NCI-H2227 (cell line): ENCODE results near the gene FOXO3.
"Not testable (repeated sequence)": the region's sequence is repeated elsewhere in the genome, so short reads cannot be mapped to it uniquely, and the experiment has no call there.

ENCODE experiments used
- DNase-seq: peaks from one replicate; lab custom pipeline; 2025; ENCODE audit not compliant: unreplicated experiment; lab: John Stamatoyannopoulos, UW

FOXO3 gene

GRCh38 chr6:108555399-108556052 lies 5.2 kb upstream of the FOXO3 start:
- DNase-seq, result no peak

DNA sequence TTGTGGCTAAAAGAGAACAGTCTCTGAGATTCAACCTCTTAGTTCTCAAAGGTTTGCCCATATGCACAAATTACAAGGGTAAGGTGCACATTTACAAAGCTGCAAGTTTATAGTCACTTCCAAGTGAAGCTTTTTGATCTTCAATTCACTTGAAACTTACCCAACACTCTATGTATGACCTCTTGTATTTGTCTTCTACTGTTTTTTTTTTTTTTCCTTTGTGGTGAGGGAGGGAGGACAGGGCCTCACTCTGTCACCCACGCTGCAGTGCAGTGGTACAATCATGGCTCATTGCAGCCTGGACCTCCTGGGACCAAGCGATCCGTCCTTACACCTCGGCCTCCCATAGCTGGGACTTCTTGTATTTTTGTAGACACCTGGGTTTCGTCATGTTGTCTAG lies 4.5 kb upstream of the FOXO3 start:
- no peak for DNase-seq

DNA sequence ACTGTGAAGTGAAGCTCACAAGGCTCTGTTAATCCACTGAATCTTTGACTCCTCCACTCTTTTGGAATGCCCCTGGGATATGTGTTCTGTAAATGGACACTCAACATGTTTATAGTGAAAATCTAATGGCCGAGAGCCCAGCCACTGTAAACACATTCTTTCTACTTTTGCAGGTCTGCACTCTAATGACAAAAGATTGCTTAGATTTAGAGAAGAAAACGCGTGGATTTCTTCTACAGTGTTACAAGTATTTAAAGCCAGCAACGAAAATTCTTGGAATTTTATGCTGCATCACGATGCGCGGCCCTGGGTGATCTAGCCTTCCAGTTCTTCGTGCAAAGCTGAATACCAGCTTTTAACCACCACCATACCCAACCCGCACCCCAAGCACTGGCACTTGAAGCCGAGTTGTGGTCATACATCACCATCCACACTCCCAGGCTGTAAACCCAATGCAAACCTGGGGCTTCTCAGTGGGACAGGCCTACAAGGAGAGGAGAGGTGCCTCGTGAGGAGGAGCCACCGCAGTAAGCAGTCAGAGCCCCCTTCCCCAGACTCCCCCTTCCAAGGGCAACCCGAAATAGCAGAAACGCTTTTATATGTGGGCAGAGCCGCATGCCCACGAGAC lies 3.7 kb upstream of the FOXO3 start:
- DNase-seq, result no peak

GRCh38 chr6:108557494-108558371 lies 3.0 kb upstream of the FOXO3 start:
- peak; percentile 86 for DNase-seq

DNA sequence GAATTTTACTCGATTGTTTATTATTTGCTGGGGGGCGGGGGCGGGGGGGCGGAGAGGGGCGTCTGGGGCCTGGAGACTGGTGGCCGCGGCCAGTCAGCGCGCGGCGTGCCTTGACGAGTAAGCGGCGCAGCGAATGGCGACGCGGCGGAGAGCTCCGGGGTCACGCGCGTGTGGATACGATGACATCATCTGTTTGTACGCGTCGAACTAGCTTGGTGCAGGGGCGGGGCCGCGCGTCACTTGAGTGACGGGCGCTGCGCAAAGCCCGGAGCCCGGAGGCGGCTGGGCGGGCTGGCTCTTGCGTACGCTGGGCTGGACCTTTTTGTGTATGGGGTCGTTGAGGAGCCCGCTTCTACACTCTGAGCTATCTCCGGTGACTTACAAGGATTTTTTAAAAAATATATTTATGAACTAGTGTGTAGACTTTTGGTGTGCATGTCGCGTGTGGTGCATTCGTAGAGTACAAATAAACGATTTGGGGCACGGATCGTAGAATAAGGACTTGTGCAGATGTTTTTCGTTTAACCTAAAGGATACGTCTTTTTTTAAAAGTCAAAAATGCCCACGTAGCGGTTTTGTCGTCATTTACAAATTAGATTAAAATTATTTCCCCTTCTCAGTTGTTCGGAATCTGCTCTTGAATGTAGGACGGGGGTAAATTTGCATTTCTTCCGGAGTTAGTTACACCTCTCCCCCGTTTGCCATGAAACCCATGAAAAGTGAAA lies 2.2 kb upstream of the FOXO3 start:
- DNase-seq, result peak; percentile 99

GRCh38 chr6:108559097-108559883 lies 1.4 kb upstream of the FOXO3 start:
- peak; percentile 92 for DNase-seq

DNA sequence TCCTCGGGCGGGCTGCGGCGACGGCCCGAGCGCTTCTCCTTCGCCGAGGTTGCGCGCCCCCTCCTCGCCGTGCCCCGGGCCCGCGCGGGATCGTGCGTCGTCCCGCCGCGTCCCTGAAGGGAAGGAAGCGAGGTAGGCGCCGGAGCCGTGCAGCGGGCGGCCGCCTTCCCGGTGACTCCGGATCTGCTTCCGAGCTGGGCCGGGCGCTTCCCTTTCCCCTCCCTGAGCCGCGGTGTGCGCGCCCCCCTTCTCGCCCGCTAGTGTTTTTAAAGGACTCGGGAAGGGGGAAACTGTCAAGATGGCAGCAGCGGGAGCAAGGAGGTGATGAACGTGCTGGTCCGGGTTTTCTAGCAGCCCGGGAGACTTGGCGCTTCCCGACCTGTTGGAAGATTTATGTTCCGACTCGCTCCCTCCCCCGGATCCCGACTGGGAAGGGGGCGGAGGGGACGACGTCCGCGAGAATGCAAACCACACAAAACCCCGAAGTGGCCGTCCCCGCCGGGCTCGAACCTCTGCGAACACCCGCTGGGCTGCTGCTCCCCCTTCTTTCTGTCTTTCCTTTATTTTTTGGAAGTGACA lies 744 bp upstream of the FOXO3 start:
- DNase-seq, result peak; percentile 79

DNA sequence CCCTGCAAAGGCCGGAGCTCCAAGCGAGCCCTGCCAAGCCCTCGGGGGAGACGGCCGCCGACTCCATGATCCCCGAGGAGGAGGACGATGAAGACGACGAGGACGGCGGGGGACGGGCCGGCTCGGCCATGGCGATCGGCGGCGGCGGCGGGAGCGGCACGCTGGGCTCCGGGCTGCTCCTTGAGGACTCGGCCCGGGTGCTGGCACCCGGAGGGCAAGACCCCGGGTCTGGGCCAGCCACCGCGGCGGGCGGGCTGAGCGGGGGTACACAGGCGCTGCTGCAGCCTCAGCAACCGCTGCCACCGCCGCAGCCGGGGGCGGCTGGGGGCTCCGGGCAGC lies 561 bp downstream of the FOXO3 start:
- not testable (repeated sequence) for DNase-seq

DNA sequence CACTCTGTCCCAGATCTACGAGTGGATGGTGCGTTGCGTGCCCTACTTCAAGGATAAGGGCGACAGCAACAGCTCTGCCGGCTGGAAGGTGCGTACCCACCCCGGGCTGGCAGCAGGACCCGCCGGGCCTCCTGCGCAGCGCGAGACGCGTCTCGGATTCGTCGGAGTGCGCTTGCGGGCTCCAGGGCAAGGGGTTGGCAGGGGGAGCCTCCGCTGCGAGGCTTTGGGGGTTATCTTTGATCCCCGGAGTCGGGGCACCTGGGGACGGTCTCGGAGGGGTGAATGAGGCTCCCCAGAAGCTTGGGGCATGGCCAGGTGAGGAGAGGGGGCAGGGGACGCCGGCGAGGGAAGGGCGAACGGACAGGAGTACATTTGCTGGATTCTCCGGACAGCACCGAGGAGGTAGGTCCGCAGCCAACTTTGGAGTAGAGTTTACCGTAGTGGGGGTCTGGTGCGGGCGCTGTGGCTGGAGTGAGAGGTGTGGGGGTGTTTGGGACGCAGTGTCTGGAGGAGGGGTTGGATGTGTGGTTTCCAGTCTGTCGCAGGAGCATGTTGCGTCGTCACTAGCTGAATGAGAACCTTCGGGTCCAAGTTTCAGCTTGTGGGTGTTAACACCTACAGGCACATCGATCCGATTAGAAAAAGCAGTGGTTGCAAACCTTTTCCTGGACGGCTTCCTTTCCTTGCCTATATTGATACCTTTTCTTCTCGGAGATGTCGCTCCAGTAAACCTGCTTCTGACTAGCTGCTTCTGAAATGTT lies 1.2 kb downstream of the FOXO3 start:
- peak; percentile 13 for DNase-seq

GRCh38 chr6:108562503-108562993 lies 1.8 kb downstream of the FOXO3 start:
- DNase-seq, result peak; percentile 25

- no peak for DNase-seq
Measured at GRCh38 chr6:108563292-108563691, 2.6 kb downstream of the FOXO3 start.

GRCh38 chr6:108564178-108564577 lies 3.5 kb downstream of the FOXO3 start:
- no peak for DNase-seq

DNA sequence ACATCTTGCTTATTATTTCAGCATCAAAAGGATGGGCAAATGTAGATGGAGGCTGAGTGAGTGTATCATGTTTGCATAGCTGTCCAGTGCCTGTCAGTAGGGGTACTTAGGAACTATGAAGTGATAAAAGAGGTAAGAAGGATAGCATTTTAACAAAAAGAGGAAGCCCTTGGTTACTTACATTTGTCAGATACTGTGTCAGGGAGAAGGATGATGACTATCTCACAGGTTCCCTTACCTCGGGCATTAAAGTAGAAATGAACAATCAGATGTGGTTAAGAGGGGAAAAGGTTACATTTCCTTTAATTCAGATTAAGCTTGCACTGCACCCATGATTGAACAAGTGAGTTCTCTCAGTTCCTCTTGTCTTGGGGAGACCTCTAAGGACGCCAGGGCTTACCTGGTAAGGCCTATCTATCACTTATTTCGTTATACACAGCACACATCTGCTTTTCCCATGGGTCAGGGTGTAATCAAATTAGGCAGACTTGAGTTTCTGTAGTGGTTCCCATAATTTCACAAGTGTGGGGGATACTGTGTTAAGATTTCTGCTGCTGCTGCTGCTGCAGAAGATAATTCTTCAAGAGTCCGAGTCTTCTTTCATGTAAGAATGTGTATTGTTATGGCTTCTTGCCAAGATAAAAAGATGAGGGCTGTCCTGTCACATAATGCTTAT lies 4.5 kb downstream of the FOXO3 start:
- DNase-seq, result no peak

GRCh38 chr6:108565893-108566292 lies 5.2 kb downstream of the FOXO3 start:
- no peak for DNase-seq

DNA sequence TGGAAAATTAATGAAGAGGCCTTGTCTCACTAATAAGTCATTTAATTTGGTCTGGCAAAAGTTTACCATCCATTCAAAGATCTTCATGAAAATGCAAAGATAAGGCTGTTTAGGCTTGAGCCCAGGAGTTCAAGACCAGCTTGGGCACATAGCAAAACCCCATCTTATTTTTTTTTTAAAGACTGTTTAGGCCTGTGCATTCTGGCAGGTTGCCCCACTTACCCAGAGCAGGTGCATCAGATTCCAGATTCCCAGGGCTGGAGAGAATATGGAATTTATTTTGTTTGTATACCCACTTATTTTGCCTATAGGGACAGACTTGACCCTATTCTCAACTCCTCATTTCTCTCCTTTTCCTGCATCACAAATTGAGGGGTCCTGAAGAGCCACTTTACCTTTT lies 5.7 kb downstream of the FOXO3 start:
- DNase-seq, result no peak

DNA sequence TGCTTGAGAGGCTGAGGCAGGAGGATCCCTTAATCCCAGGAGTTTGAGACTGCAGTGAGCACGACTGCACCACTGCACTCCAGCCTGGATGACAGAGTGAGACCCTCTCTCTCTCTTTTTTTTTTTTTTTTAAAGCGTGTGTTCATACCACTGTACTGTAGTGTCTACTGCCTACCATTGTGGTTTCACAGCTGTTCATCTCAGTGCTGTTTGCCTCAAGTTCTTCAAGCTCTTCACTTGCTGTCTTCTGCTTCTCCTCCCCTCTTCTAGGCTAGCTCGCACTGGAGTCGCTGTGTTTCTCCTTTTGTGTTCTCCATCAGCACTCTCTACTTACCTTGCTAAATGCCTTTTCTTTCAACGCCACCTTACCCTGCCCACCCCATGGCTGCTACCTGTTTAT lies 7.4 kb downstream of the FOXO3 start:
- no peak for DNase-seq

DNA sequence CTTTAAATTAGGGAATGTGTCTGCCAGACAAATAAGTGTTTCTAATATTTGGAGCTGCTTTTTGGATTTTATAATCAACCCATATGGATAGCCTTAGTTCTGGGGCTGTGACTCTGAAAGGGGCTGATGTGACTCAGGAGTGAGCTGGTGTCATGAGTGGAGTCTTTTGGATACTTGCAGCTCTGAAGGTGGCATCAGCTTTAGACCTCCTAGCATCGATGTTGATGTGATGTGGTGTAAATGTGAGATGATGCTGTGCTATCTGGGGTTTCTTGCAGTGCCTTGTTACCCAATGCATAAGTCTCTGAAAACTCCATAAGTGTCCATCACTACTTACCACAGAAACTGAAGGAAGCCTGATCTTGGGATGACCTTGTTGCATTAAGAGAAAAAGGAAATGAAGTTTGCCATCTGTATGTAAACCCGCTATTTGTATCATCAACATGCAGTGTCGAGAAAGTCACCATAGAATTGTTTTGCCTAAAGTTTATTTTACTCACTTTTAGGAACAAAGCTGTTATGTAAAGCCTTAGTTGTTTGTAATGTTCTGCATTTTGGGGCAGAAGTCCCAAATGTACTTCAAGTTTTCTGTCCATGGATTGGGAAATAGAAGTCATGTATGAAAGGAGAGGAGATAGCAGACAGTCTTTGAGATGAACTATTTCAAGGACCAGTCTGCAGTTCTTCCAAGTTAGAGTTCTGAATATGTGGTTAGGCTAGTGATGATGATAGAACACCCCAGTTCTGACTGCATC lies 8.0 kb downstream of the FOXO3 start:
- DNase-seq, result no peak

- no peak for DNase-seq
Measured at GRCh38 chr6:108570517-108570916, 9.8 kb downstream of the FOXO3 start.
